Body of pancreas (tissue), 4 donors: ENCODE measurements around the gene TEKT3. TPM values are rescaled to one million over a fixed set of nuclear protein-coding genes. Genes with fewer than 3 reads are reported as not detected.

Experiments used
- ATAC-seq: fragments of 150-250 bp; one replicate; pipeline ENCODE4 v1.9.1; 2016
- DNase-seq, 4 donors: peaks; one replicate each; pipeline ENCODE4 v3.0.0-alpha.2; 2019
- H3K27ac ChIP-seq, 4 donors: fragments of 200-600 bp; sonication (generic); 1 replicate in 3 of 4; 2 replicates in 1 of 4; pipeline versions ENCODE4 v1.5.1 to v1.6.1; 2016 to 2019; ENCODE audit warnings: mild to moderate bottlenecking in 1 of 4, mixed read lengths in 1 of 4, moderate library complexity in 1 of 4
- H3K27me3 ChIP-seq, 2 donors: fragments of 200-600 bp; sonication (generic); one replicate each; pipeline ENCODE4 v1.6.0; 2016; ENCODE audit warnings: mild to moderate bottlenecking in 1 of 2
- H3K36me3 ChIP-seq, 2 donors: fragments of 200-600 bp; sonication (generic); replicated peaks in 1 of 2; 2 replicates each; pipeline ENCODE4 v1.5.1; 2016; ENCODE audit warnings: low read depth in 2 of 2; ENCODE audit not compliant: insufficient read depth in 1 of 2
- H3K4me1 ChIP-seq: fragments of 200-600 bp; sonication (generic); one replicate; pipeline ENCODE4 v1.6.0; 2016
- H3K4me3 ChIP-seq, 2 donors: fragments of 200-600 bp; sonication (generic); 1 replicate in 1 of 2; 2 replicates in 1 of 2; pipeline ENCODE4 v1.5.1; 2016 to 2019
- H3K9me3 ChIP-seq, 3 donors: fragments of 200-600 bp; sonication (generic); 1 replicate in 2 of 3; 2 replicates in 1 of 3; pipeline ENCODE4 v1.5.1; 2016
- POLR2A ChIP-seq, 3 donors: fragments of 450-650 bp; IDR thresholded peaks; one replicate each; pipeline ENCODE4 v1.6.1; 2016; ENCODE audit warnings: antibody characterized with exemption in 3 of 3, mild to moderate bottlenecking in 2 of 3
- WGBS, 2 donors: methylation state at CpG; one replicate each; pipeline ENCODE4 v1.1.5; 2017; 5-methylcytosine and 5-hydroxymethylcytosine counted together
- intact Hi-C: fragments of 100-400 bp; cut with DNase I; formaldehyde crosslinking; loops from one replicate; pipeline ENCODE4 v1.15.1; 2023
- total RNA-seq, 2 donors: library from RNA; depleted of rRNA; stranded (reverse); fragments of >200 nt; gene quantifications; one replicate each; pipeline ENCODE4 v1.1.0, GENCODE V29; 2016
- TF ChIP-seq, protein P1 (sequence below), 7 experiments: fragments of 450-650 bp in 4 of 7; fragments of 200-600 bp in 3 of 7; sonication (generic) in 3 of 7; IDR thresholded peaks; one replicate each; pipeline ENCODE4 v1.5.1; 2016 to 2019; ENCODE audit warnings: antibody characterized with exemption in 7 of 7

TEKT3 gene
- total RNA-seq, 2 donors from 2014 or later = not detected

GRCh38 chr17:15349119-15349518 lies 7.7 kb upstream of the TEKT3 start:
- ATAC-seq = no peak
- no peak for TF ChIP-seq POLR2A (IDR thresholded peaks at IDR 0.05)
- TF ChIP-seq, protein P1, sequence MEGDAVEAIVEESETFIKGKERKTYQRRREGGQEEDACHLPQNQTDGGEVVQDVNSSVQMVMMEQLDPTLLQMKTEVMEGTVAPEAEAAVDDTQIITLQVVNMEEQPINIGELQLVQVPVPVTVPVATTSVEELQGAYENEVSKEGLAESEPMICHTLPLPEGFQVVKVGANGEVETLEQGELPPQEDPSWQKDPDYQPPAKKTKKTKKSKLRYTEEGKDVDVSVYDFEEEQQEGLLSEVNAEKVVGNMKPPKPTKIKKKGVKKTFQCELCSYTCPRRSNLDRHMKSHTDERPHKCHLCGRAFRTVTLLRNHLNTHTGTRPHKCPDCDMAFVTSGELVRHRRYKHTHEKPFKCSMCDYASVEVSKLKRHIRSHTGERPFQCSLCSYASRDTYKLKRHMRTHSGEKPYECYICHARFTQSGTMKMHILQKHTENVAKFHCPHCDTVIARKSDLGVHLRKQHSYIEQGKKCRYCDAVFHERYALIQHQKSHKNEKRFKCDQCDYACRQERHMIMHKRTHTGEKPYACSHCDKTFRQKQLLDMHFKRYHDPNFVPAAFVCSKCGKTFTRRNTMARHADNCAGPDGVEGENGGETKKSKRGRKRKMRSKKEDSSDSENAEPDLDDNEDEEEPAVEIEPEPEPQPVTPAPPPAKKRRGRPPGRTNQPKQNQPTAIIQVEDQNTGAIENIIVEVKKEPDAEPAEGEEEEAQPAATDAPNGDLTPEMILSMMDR (IDR thresholded peaks at IDR 0.05) = no peak
- Histone ChIP-seq H3K4me3 (no peak overlapping the region), H3K27me3 (no peaks in the 10 kb centered on the region), H3K36me3 (no peaks in the 10 kb centered on the region), H3K27ac (no peak overlapping the region), H3K9me3 (no peaks in the 10 kb centered on the region), H3K4me1 (no peaks in the 10 kb centered on the region)
- DNase-seq = no peak
- intact Hi-C loops = no loop called here
- WGBS, 2 donors = 57 to 61% methylated on average over 2 of the region's 2 CpGs

DNA sequence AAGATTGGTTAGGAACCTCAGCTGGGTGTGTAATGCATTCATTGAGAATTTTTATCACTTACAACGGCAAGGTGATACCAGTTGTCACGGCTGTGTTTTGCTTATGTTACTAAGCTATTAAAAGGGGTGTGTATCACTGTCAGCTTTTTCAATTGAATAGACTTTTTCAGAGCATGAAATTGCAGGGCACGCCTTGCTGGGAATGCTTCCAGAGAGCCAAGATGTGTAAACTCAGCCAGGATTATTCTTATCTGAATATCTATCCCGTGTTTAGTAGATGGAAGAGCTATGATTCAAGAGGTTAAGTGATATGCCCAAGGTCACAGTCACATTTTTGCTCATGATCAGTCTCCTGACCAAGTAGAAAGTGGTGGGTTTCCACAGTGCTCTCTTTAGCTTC lies 6.6 kb upstream of the TEKT3 start:
- ATAC-seq (no peak), DNase-seq (no peak)
- Histone ChIP-seq H3K36me3 (no peaks in the 10 kb centered on the region), H3K4me1 (no peaks in the 10 kb centered on the region), H3K4me3 (no peak overlapping the region), H3K9me3 (no peaks in the 10 kb centered on the region), H3K27me3 (no peaks in the 10 kb centered on the region), H3K27ac (no peak overlapping the region)
- no peak for TF ChIP-seq POLR2A (IDR thresholded peaks at IDR 0.05)
- TF ChIP-seq, protein P1 (IDR thresholded peaks at IDR 0.05) = no peak
- intact Hi-C loops = no loop called here
- 21 to 29% methylated on average over 4 of the region's 4 CpGs for WGBS, 2 donors

GRCh38 chr17:15346066-15346595 lies 4.7 kb upstream of the TEKT3 start:
- Histone ChIP-seq H3K9me3 (no peaks in the 10 kb centered on the region), H3K27me3 (no peaks in the 10 kb centered on the region), H3K4me1 (peaks cover 9% of the 10 kb centered on the region), H3K27ac (no peak overlapping the region), H3K4me3 (no peak overlapping the region), H3K36me3 (no peaks in the 10 kb centered on the region)
- DNase-seq (no peak), ATAC-seq (no peak)
- 67% methylated on average over 9 to 13 of the region's 13 CpGs for WGBS, 2 donors
- no peak for TF ChIP-seq POLR2A (IDR thresholded peaks at IDR 0.05)
- TF ChIP-seq, protein P1 (IDR thresholded peaks at IDR 0.05) = no peak
- intact Hi-C loops = no loop called here

DNA sequence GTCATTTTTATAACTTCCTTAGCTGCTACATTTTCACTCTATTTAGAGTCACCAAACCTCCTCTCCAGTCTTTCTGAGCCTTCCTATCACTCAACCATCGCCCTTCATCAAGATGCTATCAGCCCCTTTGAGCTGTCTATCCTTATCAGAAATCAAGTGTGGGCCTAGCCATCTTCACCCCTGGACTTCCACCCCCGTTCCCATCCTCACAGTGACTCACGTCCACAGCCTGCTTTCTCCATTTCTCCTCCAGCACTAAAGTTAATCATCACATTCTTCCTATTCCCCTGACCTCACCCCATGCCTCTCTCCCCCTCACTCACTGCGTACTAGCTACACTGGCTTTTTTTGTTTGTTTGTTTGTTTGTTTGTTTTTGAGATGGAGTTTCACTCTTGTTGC lies 2.4 kb upstream of the TEKT3 start:
- no peaks in the 10 kb centered on the region for H3K27me3 ChIP-seq
- H3K36me3 ChIP-seq = no peaks in the 10 kb centered on the region
- no peak overlapping the region for H3K4me3 ChIP-seq
- WGBS, 2 donors = 49 to 63% methylated on average over 4 of the region's 4 CpGs
- intact Hi-C loops = no loop called here
- TF ChIP-seq POLR2A (IDR thresholded peaks at IDR 0.05) = no peak
- TF ChIP-seq, protein P1 (IDR thresholded peaks at IDR 0.05) = no peak
- ATAC-seq (no peak), DNase-seq (no peak)
- H3K4me1 ChIP-seq = peaks cover 11% of the 10 kb centered on the region
- H3K27ac ChIP-seq = no peak overlapping the region
- no peaks in the 10 kb centered on the region for H3K9me3 ChIP-seq

- TF ChIP-seq, protein P1 (IDR thresholded peaks at IDR 0.05) = no peak
- TF ChIP-seq POLR2A (IDR thresholded peaks at IDR 0.05) = no peak
- peaks cover 11% of the 10 kb centered on the region for H3K4me1 ChIP-seq
- H3K27ac ChIP-seq = no peak overlapping the region
- H3K9me3 ChIP-seq = no peaks in the 10 kb centered on the region
- no peak overlapping the region for H3K4me3 ChIP-seq
- 51 to 66% methylated on average over 7 of the region's 7 CpGs for WGBS, 2 donors
- no peak for DNase-seq
- intact Hi-C loops = no loop called here
- no peak for ATAC-seq
- H3K27me3 ChIP-seq = no peaks in the 10 kb centered on the region
- H3K36me3 ChIP-seq = no peaks in the 10 kb centered on the region
Observed at GRCh38 chr17:15342460-15342859, 1.1 kb upstream of the TEKT3 start.
